Measurements from ENCODE around the gene NFRKB.
"Not testable (repeated sequence)": the region's sequence is repeated elsewhere in the genome, so short reads cannot be mapped to it uniquely, and the experiment has no call there.

The NFRKB gene

GRCh38 chr11:129894278-129895125 is 876 bp downstream of the NFRKB start:
- peak; percentile 43 for DNase-seq (ENCODE audit: low spot score)

GRCh38 chr11:129888451-129888850 is 6.9 kb downstream of the NFRKB start:
- DNase-seq (ENCODE audit: low spot score) = no peak

GRCh38 chr11:129885381-129885780 is 10.0 kb downstream of the NFRKB start:
- DNase-seq (ENCODE audit: low spot score) = no peak

DNA sequence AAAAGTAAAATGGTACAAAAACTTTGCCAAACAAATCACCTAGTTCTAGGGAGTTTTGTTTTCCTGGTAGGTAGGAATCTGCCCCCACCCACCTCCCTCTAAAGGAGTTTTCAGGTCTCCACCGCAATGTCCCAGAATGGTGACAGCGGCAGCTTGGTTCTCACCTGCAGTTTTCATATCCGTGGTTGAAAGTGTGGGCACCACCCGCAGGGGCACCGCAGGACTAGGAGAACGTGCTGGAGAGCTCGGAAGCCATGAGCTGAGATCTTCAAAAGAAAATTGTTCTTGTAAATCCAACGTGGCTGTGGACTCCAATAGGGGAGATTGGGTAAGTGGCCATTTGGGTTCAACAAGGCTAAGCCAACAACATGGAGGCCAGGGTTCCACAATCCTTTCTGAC is 10.8 kb downstream of the NFRKB start:
- no peak for DNase-seq (ENCODE audit: low spot score)

- DNase-seq (ENCODE audit: low spot score) = peak; percentile 42
Measured at GRCh38 chr11:129881570-129882170, 13.7 kb downstream of the NFRKB start.

DNA sequence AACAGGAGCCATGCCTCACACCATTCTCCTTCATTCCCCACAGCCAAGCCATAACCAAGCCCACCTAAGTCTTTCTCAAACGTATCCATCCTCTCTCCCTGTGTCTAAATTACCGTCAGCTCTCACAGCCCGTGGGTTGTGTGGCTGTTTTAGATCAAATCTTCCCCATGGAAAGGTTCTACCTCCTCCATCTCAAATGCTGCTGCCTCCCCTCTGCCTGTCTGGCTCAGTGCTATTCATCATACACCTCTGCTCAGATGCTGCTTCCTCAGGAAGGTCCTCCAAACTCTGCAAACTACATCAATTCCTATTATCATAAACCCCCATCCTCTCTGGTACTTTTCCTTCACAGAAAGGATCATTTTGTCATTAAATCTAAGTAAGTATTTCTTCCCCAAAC is 15.1 kb downstream of the NFRKB start:
- no peak for DNase-seq (ENCODE audit: low spot score)

GRCh38 chr11:129871914-129872313 is 23.5 kb downstream of the NFRKB start:
- DNase-seq (ENCODE audit: low spot score) = no peak

- DNase-seq (ENCODE audit: low spot score) = not testable (repeated sequence)
Measured at GRCh38 chr11:129868626-129869025, 26.8 kb downstream of the NFRKB start.

DNA sequence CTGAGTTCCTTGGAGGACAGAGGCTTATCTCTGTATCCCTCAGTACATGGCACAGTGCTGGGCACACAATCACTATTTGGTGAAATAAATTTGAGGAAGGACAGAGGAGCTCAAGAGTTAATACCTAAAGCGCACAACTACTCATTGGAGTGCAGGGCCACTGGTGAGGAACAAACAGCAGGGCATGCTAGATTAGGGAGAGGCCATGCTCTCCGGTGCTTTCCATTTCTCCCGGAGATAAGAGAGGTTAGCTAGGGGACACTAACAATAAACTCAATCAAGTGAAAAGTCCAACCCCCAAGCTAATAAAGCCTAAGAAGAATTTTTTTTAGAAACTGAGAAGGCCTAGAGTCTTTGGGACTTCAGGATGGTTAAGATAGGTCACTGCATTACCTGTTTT is 29.1 kb downstream of the NFRKB start:
- no peak for DNase-seq (ENCODE audit: low spot score)

- no peak for DNase-seq (ENCODE audit: low spot score)
Measured at GRCh38 chr11:129865701-129866100, 29.7 kb downstream of the NFRKB start.

DNA sequence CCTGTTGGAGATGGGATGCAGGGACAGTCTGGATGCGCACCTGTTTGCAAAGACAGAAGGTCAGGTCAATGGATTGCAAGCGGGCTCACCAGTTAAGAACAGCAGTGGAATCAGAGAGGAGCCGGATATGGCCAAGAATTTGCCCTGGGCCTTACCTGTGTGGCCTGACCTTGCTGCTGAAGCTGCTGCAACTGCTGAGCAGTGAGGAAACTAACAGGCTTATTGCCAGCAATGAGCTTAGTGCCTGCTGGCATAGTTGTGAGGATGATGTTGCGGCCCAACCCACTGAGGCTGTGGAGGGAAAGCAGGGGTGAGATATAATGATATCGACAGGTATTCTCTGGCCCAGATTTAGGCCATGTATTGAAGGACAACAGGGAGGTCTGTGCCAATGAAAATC is 30.6 kb downstream of the NFRKB start:
- DNase-seq (ENCODE audit: low spot score) = no peak

GRCh38 chr11:129861702-129862522 is 33.5 kb downstream of the NFRKB start:
- DNase-seq (ENCODE audit: low spot score) = peak; percentile 75

GRCh38 chr11:129856036-129856435 is 39.3 kb downstream of the NFRKB start:
- DNase-seq (ENCODE audit: low spot score) = no peak

GRCh38 chr11:129855086-129855485 is 40.3 kb downstream of the NFRKB start:
- DNase-seq (ENCODE audit: low spot score) = no peak

- DNase-seq (ENCODE audit: low spot score) = no peak
Measured at GRCh38 chr11:129854232-129854805, 41.1 kb downstream of the NFRKB start.

DNA sequence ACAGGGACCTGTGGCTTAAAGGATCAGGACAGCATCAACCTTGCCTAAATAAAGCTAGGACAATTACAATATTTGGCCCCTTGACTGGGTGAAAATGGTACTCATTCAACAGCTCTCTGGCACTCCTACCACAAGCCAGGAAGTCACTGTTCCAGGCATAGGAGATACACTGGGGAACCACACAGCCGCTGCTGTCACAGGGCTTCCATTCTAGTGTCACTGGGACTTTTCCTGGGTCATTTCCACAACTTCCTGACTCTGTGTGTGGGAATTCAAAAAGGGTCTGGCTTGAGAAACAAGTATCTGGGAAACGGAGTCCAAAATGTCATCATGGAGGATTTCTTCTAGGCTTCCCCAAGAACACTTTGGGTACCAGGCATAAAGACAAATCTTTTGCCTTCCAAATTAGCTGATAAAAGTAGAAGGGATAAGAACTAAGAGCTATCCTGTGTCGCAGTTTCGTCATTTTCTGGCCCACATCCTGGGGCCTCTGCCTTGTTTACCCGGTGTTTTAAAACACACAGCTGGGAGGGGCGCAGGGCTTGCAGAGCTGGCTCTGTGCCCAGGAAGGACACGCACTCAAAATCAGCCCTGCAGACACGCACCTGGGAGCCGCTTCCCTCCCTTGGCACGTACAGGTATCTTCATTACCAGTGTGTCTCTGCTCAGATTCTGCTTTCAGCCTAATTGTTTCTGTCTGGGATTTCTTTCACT is 41.7 kb downstream of the NFRKB start:
- DNase-seq (ENCODE audit: low spot score) = no peak

GRCh38 chr11:129852125-129852740 is 43.1 kb downstream of the NFRKB start:
- DNase-seq (ENCODE audit: low spot score) = no peak

DNA sequence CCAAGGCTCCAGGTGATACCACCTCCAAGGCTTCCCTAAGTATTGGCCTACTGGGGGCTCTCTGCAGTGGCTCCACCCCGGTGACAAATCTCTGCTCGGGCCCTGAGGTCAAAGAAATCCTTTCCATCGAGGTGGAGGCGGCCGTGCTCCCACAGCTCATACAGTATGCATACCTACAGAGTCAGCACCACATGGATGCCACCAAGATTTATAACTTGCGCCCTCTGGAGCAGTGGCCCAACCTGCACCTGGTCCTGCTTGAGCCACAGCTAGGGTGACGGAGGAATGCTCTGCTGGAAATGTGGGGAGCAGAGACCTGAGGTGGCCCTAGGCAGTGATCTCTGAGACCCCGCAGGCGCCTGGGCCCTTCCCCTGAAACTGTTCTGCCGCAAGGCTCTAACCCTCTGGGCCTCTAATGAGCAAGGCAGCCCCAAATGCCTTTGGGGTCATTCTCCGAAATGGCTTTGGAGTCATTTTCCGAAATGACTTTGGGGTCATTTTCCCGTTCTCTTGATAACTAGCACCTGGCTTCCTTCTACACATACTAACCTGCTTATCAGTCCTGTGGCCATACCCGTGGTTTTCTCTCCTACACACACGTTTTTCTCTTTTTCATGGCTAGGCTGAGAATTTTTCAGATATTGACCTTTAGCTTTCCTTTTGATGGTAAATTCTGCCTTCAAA is 45.8 kb downstream of the NFRKB start:
- no peak for DNase-seq (ENCODE audit: low spot score)

DNA sequence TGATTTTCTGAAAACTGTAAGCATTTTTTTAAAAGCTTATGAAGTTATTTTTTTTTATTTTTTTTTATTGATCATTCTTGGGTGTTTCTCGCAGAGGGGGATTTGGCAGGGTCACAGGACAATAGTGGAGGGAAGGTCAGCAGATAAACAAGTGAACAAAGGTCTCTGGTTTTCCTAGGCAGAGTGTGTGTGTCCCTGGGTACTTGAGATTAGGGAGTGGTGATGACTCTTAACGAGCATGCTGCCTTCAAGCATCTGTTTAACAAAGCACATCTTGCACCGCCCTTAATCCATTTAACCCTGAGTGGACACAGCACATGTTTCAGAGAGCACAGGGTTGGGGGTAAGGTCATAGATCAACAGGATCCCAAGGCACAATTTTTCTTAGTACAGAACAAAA is 48.0 kb downstream of the NFRKB start:
- DNase-seq (ENCODE audit: low spot score) = not testable (repeated sequence)

DNA sequence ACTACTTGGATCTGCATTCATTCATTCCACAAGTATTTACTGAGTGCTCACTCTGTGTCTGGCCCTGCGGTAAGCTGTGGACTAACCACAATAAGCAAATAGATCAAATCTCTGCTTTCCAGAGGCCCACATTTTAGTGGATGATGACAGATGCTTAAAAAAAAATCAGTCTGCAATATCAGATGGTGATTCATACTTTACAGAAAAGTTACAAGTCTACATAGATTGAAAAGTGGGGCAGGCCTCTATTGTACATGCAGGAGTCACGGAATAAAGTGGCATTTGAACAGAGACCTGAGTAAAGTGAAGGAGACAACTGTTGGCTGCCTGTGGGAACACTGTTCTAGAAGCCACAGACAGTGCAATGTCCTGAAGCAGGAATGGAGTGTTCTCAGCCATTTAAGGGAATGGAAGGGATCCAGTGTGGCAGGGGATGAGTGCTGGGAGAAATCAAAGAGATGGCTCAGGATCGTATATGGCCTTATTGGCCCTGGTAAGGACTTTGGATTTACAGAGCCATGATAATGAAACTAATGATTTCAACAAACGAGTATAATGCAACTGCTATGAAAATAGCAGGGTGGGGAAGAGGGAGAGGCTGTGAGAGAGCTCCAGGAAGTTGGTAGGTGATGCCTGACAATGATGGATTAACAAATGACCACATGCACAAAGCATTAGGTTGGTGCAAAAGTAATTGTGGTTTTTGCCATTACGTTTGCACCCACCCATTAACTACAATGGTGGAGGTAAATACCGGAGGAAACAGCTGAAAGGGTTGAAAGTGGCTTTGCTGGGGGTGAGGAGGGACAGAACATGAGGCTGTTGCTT is 48.7 kb downstream of the NFRKB start:
- peak; percentile 5 for DNase-seq (ENCODE audit: low spot score)
